Measurements from ENCODE around the gene PTPRA.

The PTPRA gene

DNA sequence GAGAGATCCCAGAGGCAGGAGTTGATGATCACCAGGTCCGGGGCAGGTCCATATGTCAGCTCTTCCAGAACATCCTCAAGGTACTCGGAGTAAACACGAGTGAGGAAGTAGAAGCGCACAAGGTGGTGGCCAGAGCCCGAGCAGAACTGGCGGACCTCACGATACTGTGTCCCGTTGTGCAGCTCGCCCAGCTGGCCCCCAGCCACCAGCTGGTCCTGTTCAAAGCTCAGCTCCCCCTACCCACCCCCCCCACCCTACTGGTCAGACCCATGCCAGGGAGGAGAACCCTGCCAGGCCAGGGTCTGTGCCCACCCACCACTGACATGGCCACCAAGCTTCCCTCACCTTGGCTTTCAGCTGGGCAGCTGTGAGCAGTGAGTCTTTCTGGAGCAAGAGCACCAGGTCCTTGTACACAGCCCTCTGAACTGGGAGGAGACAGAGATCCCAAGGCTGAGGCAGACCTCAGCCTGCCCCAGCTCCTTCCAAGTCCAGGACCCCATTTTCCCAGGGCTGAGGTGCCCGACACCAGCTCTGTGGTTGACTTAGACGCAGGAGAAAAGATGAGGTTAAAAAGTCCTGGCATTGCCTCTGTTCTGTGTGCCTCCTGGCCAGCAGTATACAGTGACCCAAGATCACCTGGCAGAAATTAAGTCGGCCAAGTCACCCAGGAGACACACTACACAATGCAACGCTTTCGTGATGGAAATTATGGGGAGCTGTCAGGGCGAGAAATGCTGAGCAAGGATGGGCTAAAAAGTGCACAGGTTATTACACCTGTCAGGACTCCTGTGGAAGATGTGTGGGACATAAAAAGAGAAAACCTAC is 34.2 kb upstream of the PTPRA start:
- Mint-ChIP-seq H3K4me1 (peaks cover 21% of the 10 kb centered on the region), H3K36me3 (ENCODE audit: insufficient read depth) (peaks cover 12% of the 10 kb centered on the region), H3K4me3 (peak overlapping the region; percentile 81), H3K27ac (ENCODE audit: low read depth) (peak overlapping the region; percentile 77), H3K9me3 (no peaks in the 10 kb centered on the region), H3K27me3 (no peaks in the 10 kb centered on the region)
- no peak for ATAC-seq (replicated peaks; ENCODE audit: extremely low read depth, poor library complexity, severe bottlenecking)
- no peak for DNase-seq (ENCODE audit: low spot score in 2 of 2)

DNA sequence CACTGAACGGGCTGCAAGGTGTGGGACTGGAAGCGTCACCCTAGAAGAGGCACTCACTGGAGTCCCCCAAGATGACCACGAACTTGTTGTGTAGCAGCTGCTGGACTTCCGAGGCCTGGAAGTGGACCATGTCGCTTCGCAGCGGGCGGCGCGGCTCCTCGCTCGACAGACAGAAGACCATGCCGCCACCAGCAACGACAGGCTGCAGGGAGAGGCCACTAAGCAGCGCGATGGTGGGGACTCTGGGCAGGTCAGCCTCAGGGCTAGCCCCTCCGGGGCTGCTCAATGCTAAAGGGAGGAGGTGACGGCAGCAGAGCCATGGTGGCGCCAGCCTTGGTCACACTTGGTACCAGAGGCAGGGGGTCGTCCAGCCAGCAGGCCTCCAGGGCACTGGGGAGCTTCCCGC is 33.5 kb upstream of the PTPRA start:
- ATAC-seq (replicated peaks; ENCODE audit: extremely low read depth, poor library complexity, severe bottlenecking), result no peak
- no peaks in the 10 kb centered on the region for H3K27me3 Mint-ChIP-seq
- peak overlapping the region; percentile 77 for H3K27ac Mint-ChIP-seq (ENCODE audit: low read depth)
- peak overlapping the region; percentile 81 for H3K4me3 Mint-ChIP-seq
- peaks cover 14% of the 10 kb centered on the region for H3K36me3 Mint-ChIP-seq (ENCODE audit: insufficient read depth)
- DNase-seq (ENCODE audit: low spot score in 2 of 2), result no peak
- peaks cover 28% of the 10 kb centered on the region for H3K4me1 Mint-ChIP-seq
- no peaks in the 10 kb centered on the region for H3K9me3 Mint-ChIP-seq

GRCh38 chr20:2840138-2840966 is 32.9 kb upstream of the PTPRA start, which contains the start of the genes PCED1A and VPS16:
TSS of gene PCED1A (minus strand) at chr20:2840655. CDS start at chr20:2839912, 743 bp downstream.
TSS of gene VPS16 (plus strand) at chr20:2840745. CDS start at chr20:2840775, 30 bp downstream.
- DNase-seq (ENCODE audit: low spot score in 2 of 2) (peak; percentile 82 to 83), ATAC-seq (replicated peaks; ENCODE audit: extremely low read depth, poor library complexity, severe bottlenecking) (peak; percentile 100)
- Mint-ChIP-seq H3K4me3 (peak within 1 kb of the TSS; percentile 83), H3K27me3 (no peaks in the 10 kb centered on the region), H3K9me3 (no peaks in the 10 kb centered on the region), H3K27ac (ENCODE audit: low read depth) (peak within 1 kb of the TSS; percentile 77), H3K4me1 (peaks cover 29% of the 10 kb centered on the region), H3K36me3 (ENCODE audit: insufficient read depth) (peaks cover 13% of the 10 kb centered on the region)

GRCh38 chr20:2840967-2841531 is 32.2 kb upstream of the PTPRA start:
- no peak overlapping the region for H3K27ac Mint-ChIP-seq (ENCODE audit: low read depth)
- peaks cover 13% of the 10 kb centered on the region for H3K36me3 Mint-ChIP-seq (ENCODE audit: insufficient read depth)
- H3K9me3 Mint-ChIP-seq, result no peaks in the 10 kb centered on the region
- ATAC-seq (replicated peaks; ENCODE audit: extremely low read depth, poor library complexity, severe bottlenecking), result peak; percentile 31
- DNase-seq (ENCODE audit: low spot score in 2 of 2), result no peak
- peak overlapping the region; percentile 83 for H3K4me3 Mint-ChIP-seq
- no peaks in the 10 kb centered on the region for H3K27me3 Mint-ChIP-seq
- H3K4me1 Mint-ChIP-seq, result peaks cover 29% of the 10 kb centered on the region

- Mint-ChIP-seq H3K27ac (ENCODE audit: low read depth) (no peak overlapping the region), H3K27me3 (no peaks in the 10 kb centered on the region), H3K4me3 (no peak overlapping the region), H3K36me3 (ENCODE audit: insufficient read depth) (peaks cover 6% of the 10 kb centered on the region), H3K4me1 (peaks cover 17% of the 10 kb centered on the region), H3K9me3 (no peaks in the 10 kb centered on the region)
- no peak for ATAC-seq (replicated peaks; ENCODE audit: extremely low read depth, poor library complexity, severe bottlenecking)
- DNase-seq (ENCODE audit: low spot score in 2 of 2), result no peak
Observed at GRCh38 chr20:2845607-2846006, 27.7 kb upstream of the PTPRA start.

DNA sequence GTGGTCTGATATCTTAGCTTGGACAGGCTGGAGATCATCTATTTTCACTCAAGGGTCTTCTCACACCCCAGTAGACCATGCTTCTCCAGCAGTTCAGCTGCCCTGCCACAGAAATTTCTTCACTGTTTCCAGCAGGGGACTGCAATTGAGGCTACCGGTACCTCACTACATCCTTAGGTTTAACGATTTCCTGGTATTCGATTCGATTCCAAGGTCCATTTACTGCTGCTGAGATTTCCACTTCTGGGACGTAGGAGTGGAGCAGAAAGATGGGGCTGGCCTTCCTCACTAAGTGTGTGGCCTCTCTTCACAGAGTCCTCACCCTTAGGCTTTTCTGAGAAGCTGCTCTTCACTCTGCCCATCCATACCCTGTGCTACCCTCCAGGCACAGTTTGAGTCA is 26.6 kb upstream of the PTPRA start:
- H3K4me3 Mint-ChIP-seq, result no peak overlapping the region
- no peaks in the 10 kb centered on the region for H3K9me3 Mint-ChIP-seq
- ATAC-seq (replicated peaks; ENCODE audit: extremely low read depth, poor library complexity, severe bottlenecking) (no peak), DNase-seq (ENCODE audit: low spot score in 2 of 2) (no peak)
- H3K27ac Mint-ChIP-seq (ENCODE audit: low read depth), result no peak overlapping the region
- H3K27me3 Mint-ChIP-seq, result no peaks in the 10 kb centered on the region
- H3K36me3 Mint-ChIP-seq (ENCODE audit: insufficient read depth), result peaks cover 4% of the 10 kb centered on the region
- peaks cover 13% of the 10 kb centered on the region for H3K4me1 Mint-ChIP-seq

- Mint-ChIP-seq H3K36me3 (ENCODE audit: insufficient read depth) (peaks cover 7% of the 10 kb centered on the region), H3K4me1 (peaks cover 18% of the 10 kb centered on the region), H3K9me3 (no peaks in the 10 kb centered on the region), H3K4me3 (no peak overlapping the region), H3K27ac (ENCODE audit: low read depth) (no peak overlapping the region), H3K27me3 (no peaks in the 10 kb centered on the region)
- ATAC-seq (replicated peaks; ENCODE audit: extremely low read depth, poor library complexity, severe bottlenecking) (no peak), DNase-seq (ENCODE audit: low spot score in 2 of 2) (no peak)
Observed at GRCh38 chr20:2847802-2848201, 25.5 kb upstream of the PTPRA start.

DNA sequence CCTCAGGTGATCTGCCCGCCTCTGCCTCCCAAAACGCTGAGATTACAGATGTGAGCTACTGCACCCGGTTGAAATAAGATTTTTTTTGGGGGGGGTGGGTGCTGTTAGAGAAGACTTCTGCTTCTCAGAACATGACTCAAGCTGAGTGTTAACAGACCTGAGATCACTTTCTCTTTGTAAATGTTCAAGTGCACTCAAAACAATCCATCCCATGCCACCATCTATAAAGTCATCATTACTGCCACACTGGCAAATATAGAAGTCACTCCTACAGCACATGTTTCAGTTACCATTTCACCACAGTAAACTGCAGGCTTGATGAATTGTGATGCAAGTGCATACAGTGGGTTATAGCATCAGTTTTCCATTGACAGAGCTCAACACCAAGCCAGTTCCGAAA is 23.8 kb upstream of the PTPRA start:
- H3K4me3 Mint-ChIP-seq, result no peak overlapping the region
- H3K27ac Mint-ChIP-seq (ENCODE audit: low read depth), result no peak overlapping the region
- H3K4me1 Mint-ChIP-seq, result peaks cover 15% of the 10 kb centered on the region
- H3K27me3 Mint-ChIP-seq, result no peaks in the 10 kb centered on the region
- ATAC-seq (replicated peaks; ENCODE audit: extremely low read depth, poor library complexity, severe bottlenecking) (no peak), DNase-seq (ENCODE audit: low spot score in 2 of 2) (no peak)
- no peaks in the 10 kb centered on the region for H3K9me3 Mint-ChIP-seq
- peaks cover 5% of the 10 kb centered on the region for H3K36me3 Mint-ChIP-seq (ENCODE audit: insufficient read depth)

- Mint-ChIP-seq H3K36me3 (ENCODE audit: insufficient read depth) (peaks cover 5% of the 10 kb centered on the region), H3K4me1 (peaks cover 12% of the 10 kb centered on the region), H3K27ac (ENCODE audit: low read depth) (peak overlapping the region; percentile 77), H3K4me3 (no peak overlapping the region), H3K27me3 (no peaks in the 10 kb centered on the region), H3K9me3 (no peaks in the 10 kb centered on the region)
- ATAC-seq (replicated peaks; ENCODE audit: extremely low read depth, poor library complexity, severe bottlenecking) (no peak), DNase-seq (ENCODE audit: low spot score in 2 of 2) (no peak)
Observed at GRCh38 chr20:2851086-2851485, 22.2 kb upstream of the PTPRA start.

- DNase-seq (ENCODE audit: low spot score in 2 of 2), result no peak
- H3K27me3 Mint-ChIP-seq, result no peaks in the 10 kb centered on the region
- peaks cover 6% of the 10 kb centered on the region for H3K4me1 Mint-ChIP-seq
- H3K9me3 Mint-ChIP-seq, result no peaks in the 10 kb centered on the region
- no peak overlapping the region for H3K4me3 Mint-ChIP-seq
- peaks cover 9% of the 10 kb centered on the region for H3K36me3 Mint-ChIP-seq (ENCODE audit: insufficient read depth)
- no peak overlapping the region for H3K27ac Mint-ChIP-seq (ENCODE audit: low read depth)
- ATAC-seq (replicated peaks; ENCODE audit: extremely low read depth, poor library complexity, severe bottlenecking), result no peak
Observed at GRCh38 chr20:2858591-2858990, 14.7 kb upstream of the PTPRA start.

GRCh38 chr20:2859330-2860121 is 13.8 kb upstream of the PTPRA start:
- Mint-ChIP-seq H3K27ac (ENCODE audit: low read depth) (peak overlapping the region; percentile 74), H3K27me3 (no peaks in the 10 kb centered on the region), H3K9me3 (no peaks in the 10 kb centered on the region), H3K36me3 (ENCODE audit: insufficient read depth) (peaks cover 9% of the 10 kb centered on the region), H3K4me3 (no peak overlapping the region), H3K4me1 (peaks cover 6% of the 10 kb centered on the region)
- ATAC-seq (replicated peaks; ENCODE audit: extremely low read depth, poor library complexity, severe bottlenecking) (no peak), DNase-seq (ENCODE audit: low spot score in 2 of 2) (no peak)

DNA sequence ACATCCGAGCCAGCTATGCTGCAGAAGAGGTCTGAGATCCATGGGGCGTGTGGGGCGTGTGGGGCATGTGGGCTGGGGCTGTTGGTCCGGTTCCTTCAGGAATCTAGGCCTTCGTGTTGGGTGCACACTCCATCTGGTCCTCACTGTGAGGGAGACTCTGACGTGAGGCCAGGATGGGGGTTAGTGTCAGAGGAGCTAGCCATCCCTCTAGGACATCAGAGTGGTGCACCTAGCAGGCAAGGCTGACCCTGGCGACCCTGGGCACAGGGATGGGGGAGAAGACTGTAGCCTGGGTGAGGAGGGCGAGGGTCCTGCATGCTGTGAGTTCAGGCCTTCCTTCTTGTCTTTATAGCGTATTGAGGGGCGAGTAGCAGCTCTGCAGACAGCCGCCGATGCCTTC is 8.7 kb upstream of the PTPRA start:
- Mint-ChIP-seq H3K9me3 (no peaks in the 10 kb centered on the region), H3K4me3 (no peak overlapping the region), H3K4me1 (peaks cover 24% of the 10 kb centered on the region), H3K36me3 (ENCODE audit: insufficient read depth) (peaks cover 18% of the 10 kb centered on the region), H3K27me3 (no peaks in the 10 kb centered on the region), H3K27ac (ENCODE audit: low read depth) (peak overlapping the region; percentile 6)
- no peak for ATAC-seq (replicated peaks; ENCODE audit: extremely low read depth, poor library complexity, severe bottlenecking)
- DNase-seq (ENCODE audit: low spot score in 2 of 2), result no peak
